HepG2 (cell line): ENCODE measurements around the gene TAF5. TPM values are rescaled to one million over a fixed set of nuclear protein-coding genes. Genes with fewer than 3 reads are reported as not detected.

Experiments used
- ARNT2 ChIP-seq: sonication (generic); formaldehyde crosslinking; IDR thresholded peaks from 2 replicates; pipeline ENCODE4 v1.8.0; 2022; ENCODE audit warnings: mild to moderate bottlenecking, low read depth, missing genetic modification reagents, moderate library complexity
- BATF2 ChIP-seq: sonication (generic); formaldehyde crosslinking; IDR thresholded peaks from 2 replicates; pipeline ENCODE4 v1.8.0; 2022; ENCODE audit warnings: mild to moderate bottlenecking, missing genetic modification reagents, moderate library complexity
- ETV6 ChIP-seq: sonication (generic); formaldehyde crosslinking; conservative IDR thresholded peaks from 2 replicates; pipeline ENCODE4 v1.4.0; 2020; ENCODE audit warnings: missing genetic modification reagents
- FOXO4 ChIP-seq: sonication (generic); formaldehyde crosslinking; conservative IDR thresholded peaks from 2 replicates; pipeline ENCODE4 v1.8.1; 2023; ENCODE audit warnings: missing genetic modification reagents
- GMEB2 ChIP-seq: IDR thresholded peaks from 2 replicates; pipeline ENCODE4 v1.6.1; 2016; ENCODE audit warnings: missing biosample characterization, missing genetic modification reagents, low read depth
- HNRNPL ChIP-seq: fragments of 200-400 bp; formaldehyde crosslinking; IDR thresholded peaks from 2 replicates; pipeline ENCODE4 v1.6.1; 2017; ENCODE audit warnings: mild to moderate bottlenecking, low read depth, low read length
- HOXA3 ChIP-seq: sonication (generic); formaldehyde crosslinking; IDR thresholded peaks from 2 replicates; pipeline ENCODE4 v1.5.0; 2020; ENCODE audit warnings: missing genetic modification reagents
- KDM2A ChIP-seq: sonication (generic); formaldehyde crosslinking; IDR thresholded peaks from 2 replicates; pipeline ENCODE4 v1.4.0; 2020; ENCODE audit warnings: low read depth, missing genetic modification reagents, borderline replicate concordance
- NFIC ChIP-seq: IDR thresholded peaks from 2 replicates; pipeline ENCODE4 v1.6.1; 2012; ENCODE audit warnings: mild to moderate bottlenecking, low read length, inconsistent platforms
- SOX5 ChIP-seq: IDR thresholded peaks from 2 replicates; pipeline ENCODE4 v1.6.1; 2016; ENCODE audit warnings: borderline replicate concordance
- SRSF4 ChIP-seq: fragments of 200-400 bp; formaldehyde crosslinking; IDR thresholded peaks from one replicate; pipeline ENCODE4 v1.6.1; 2018; ENCODE audit warnings: mild to moderate bottlenecking, low read depth, low read length, moderate library complexity; ENCODE audit not compliant: poor library complexity, severe bottlenecking
- TEF ChIP-seq: sonication (generic); formaldehyde crosslinking; IDR thresholded peaks from 2 replicates; pipeline ENCODE4 v1.5.0; 2020; ENCODE audit warnings: missing genetic modification reagents
- ZBTB43 ChIP-seq: sonication (generic); formaldehyde crosslinking; conservative IDR thresholded peaks from 2 replicates; pipeline ENCODE4 v1.4.0; 2020; ENCODE audit warnings: missing genetic modification reagents
- ZNF280D ChIP-seq: sonication (generic); formaldehyde crosslinking; IDR thresholded peaks from 2 replicates; pipeline ENCODE4 v1.5.1; 2020; ENCODE audit warnings: mild to moderate bottlenecking, missing genetic modification reagents
- ZNF3 ChIP-seq: IDR thresholded peaks from 2 replicates; pipeline ENCODE4 v1.7.0; 2017; ENCODE audit warnings: inconsistent platforms
- ZNF333 ChIP-seq: sonication (generic); formaldehyde crosslinking; IDR thresholded peaks from 2 replicates; pipeline ENCODE4 v1.4.0; 2020; ENCODE audit warnings: mild to moderate bottlenecking, missing genetic modification reagents, borderline replicate concordance
- ZNF616 ChIP-seq: sonication (generic); formaldehyde crosslinking; IDR thresholded peaks from 2 replicates; pipeline ENCODE4 v1.5.0; 2020; ENCODE audit warnings: low read depth, mild to moderate bottlenecking, missing genetic modification reagents
- ZNF670 ChIP-seq: sonication (generic); formaldehyde crosslinking; IDR thresholded peaks from 2 replicates; pipeline ENCODE4 v1.8.0; 2022; ENCODE audit warnings: mild to moderate bottlenecking, missing genetic modification reagents, borderline replicate concordance
- ZNF7 ChIP-seq: IDR thresholded peaks from 2 replicates; pipeline ENCODE4 v1.6.1; 2016; ENCODE audit warnings: missing biosample characterization, missing genetic modification reagents
- ZNF776 ChIP-seq: sonication (generic); formaldehyde crosslinking; IDR thresholded peaks from 2 replicates; pipeline ENCODE4 v1.4.0; 2020; ENCODE audit warnings: mild to moderate bottlenecking, missing genetic modification reagents
- ZNF816 ChIP-seq: sonication (generic); formaldehyde crosslinking; IDR thresholded peaks from 2 replicates; pipeline ENCODE4 v1.8.0; 2022; ENCODE audit warnings: missing genetic modification reagents, mild to moderate bottlenecking, borderline replicate concordance
- polyA plus RNA-seq, 8 experiments: library from polyadenylated mRNA; depleted of rRNA in 3 of 8; stranded (reverse) in 7 of 8; unstranded in 1 of 8; fragments of >200 nt; fragmentation: Illumina TruSeq in 4 of 8; extraction: Trizol in 4 of 8; gene quantifications; 2 replicates each; pipeline versions ENCODE4 v1.2.1 to v1.2.3, GENCODE V29; 2011 to 2016; ENCODE audit warnings: low read depth in 4 of 8, missing spikeins in 1 of 8, mixed read lengths in 1 of 8; ENCODE audit not compliant: insufficient read depth in 1 of 8
- total RNA-seq, 5 experiments: library from RNA; depleted of rRNA; stranded (reverse); fragments of >200 nt; fragmentation: Illumina TruSeq; extraction: Trizol; gene quantifications; 2 replicates each; pipeline ENCODE4 v1.2.3, GENCODE V29; 2016; ENCODE audit warnings: low read depth in 1 of 5

Gene TAF5
- total and polyA plus RNA-seq, 2 of the 13 experiments (the other 11 are each of a cell fraction or from before 2014, with no cell fraction given), result 3.8 to 8.7 TPM

GRCh38 chr10:103350517-103351260 lies 17.1 kb upstream of the TAF5 start, which contains the start of gene PCGF6 (continued):
- TF ChIP-seq ZNF7 (no peak), BATF2 (CRISPR knock-in tag) (no peak), ZNF616 (0 out of 2 replicates have a peak, but pooled peaks have one; percentile 84), ZBTB43 (CRISPR knock-in tag) (peak; percentile 60; the same call in 1 of the 2 replicates), ARNT2 (CRISPR knock-in tag) (peak; percentile 58; the same call in 1 of the 2 replicates), ZNF333 (CRISPR knock-in tag) (no peak), HNRNPL (no peak), HOXA3 (CRISPR knock-in tag) (peak; percentile 66), GMEB2 (no peak), SRSF4 (no peak), ZNF776 (CRISPR knock-in tag) (peak; percentile 41; the same call in 1 of the 2 replicates), KDM2A (CRISPR knock-in tag) (peak; percentile 77; the same call in 1 of the 2 replicates), ZNF670 (CRISPR knock-in tag) (0 out of 2 replicates have a peak, but pooled peaks have one; percentile 31), ZNF816 (no peak), SOX5 (CRISPR knock-in tag) (no peak), NFIC (no peak), ZNF3 (CRISPR knock-in tag) (no peak), ZNF280D (CRISPR knock-in tag) (peak; percentile 44; the same call in 1 of the 2 replicates), FOXO4 (CRISPR knock-in tag) (no peak), TEF (CRISPR knock-in tag) (no peak), ETV6 (no peak)
